ENCODE data around the gene THY1.

The THY1 gene

GRCh38 chr11:119421351-119421750 lies 1.6 kb downstream of the THY1 start:
- TF ChIP-seq REST (IDR thresholded peaks at IDR 0.05; ENCODE audit: low read depth): no peak
- TF ChIP-seq ZBTB7A (IDR thresholded peaks at IDR 0.05; ENCODE audit: low read depth): no peak
- TF ChIP-seq FOXM1 (IDR thresholded peaks at IDR 0.05; ENCODE audit: borderline replicate concordance, low read depth): no peak
- no peak for TF ChIP-seq TCF12 (IDR thresholded peaks at IDR 0.05; ENCODE audit: low read depth)
- TF ChIP-seq NFIC (IDR thresholded peaks at IDR 0.05): no peak
- TF ChIP-seq EP300 (IDR thresholded peaks at IDR 0.05; ENCODE audit: borderline replicate concordance): no peak
- no peak for TF ChIP-seq TEAD4 (IDR thresholded peaks at IDR 0.05)
- no peak for TF ChIP-seq USF1 (IDR thresholded peaks at IDR 0.05)
- TF ChIP-seq MAX (IDR thresholded peaks at IDR 0.05): no peak
- TF ChIP-seq TAF1 (IDR thresholded peaks at IDR 0.05; ENCODE audit: low read depth): no peak

- TF ChIP-seq CREB1 (IDR thresholded peaks at IDR 0.05; ENCODE audit: low read depth) (no peak), EP300 (IDR thresholded peaks at IDR 0.05; ENCODE audit: borderline replicate concordance) (no peak), NFIC (IDR thresholded peaks at IDR 0.05) (no peak), TAF1 (IDR thresholded peaks at IDR 0.05; ENCODE audit: low read depth) (no peak), REST (IDR thresholded peaks at IDR 0.05; ENCODE audit: low read depth) (no peak), CEBPB (IDR thresholded peaks at IDR 0.05) (no peak), RAD21 (IDR thresholded peaks at IDR 0.05; ENCODE audit: low read depth) (no peak), YY1 (IDR thresholded peaks at IDR 0.05; ENCODE audit: low read depth) (no peak), ZBTB7A (IDR thresholded peaks at IDR 0.05; ENCODE audit: low read depth) (peak; percentile 19; the same call in 1 of the 2 replicates)
These were observed 2.3 kb downstream of the THY1 start for GRCh38 chr11:119420631-119421030.

GRCh38 chr11:119419834-119420492 lies 3.0 kb downstream of the THY1 start:
- peak; percentile 85 for TF ChIP-seq EP300 (IDR thresholded peaks at IDR 0.05; ENCODE audit: borderline replicate concordance)
- peak; percentile 90; the same call in 1 of the 2 replicates for TF ChIP-seq ZBTB7A (IDR thresholded peaks at IDR 0.05; ENCODE audit: low read depth)
- no peak for TF ChIP-seq EGR1 (IDR thresholded peaks at IDR 0.05)
- peak; percentile 66 for TF ChIP-seq YY1 (IDR thresholded peaks at IDR 0.05; ENCODE audit: low read depth)
- TF ChIP-seq REST (IDR thresholded peaks at IDR 0.05; ENCODE audit: low read depth): no peak
- TF ChIP-seq NFIC (IDR thresholded peaks at IDR 0.05): peak; percentile 91
- no peak for TF ChIP-seq CEBPB (IDR thresholded peaks at IDR 0.05)
- no peak for TF ChIP-seq CREB1 (IDR thresholded peaks at IDR 0.05; ENCODE audit: low read depth)
- peak; percentile 100 for TF ChIP-seq MAX (IDR thresholded peaks at IDR 0.05)
- peak; percentile 81 for TF ChIP-seq TCF12 (IDR thresholded peaks at IDR 0.05; ENCODE audit: low read depth)
- TF ChIP-seq FOXM1 (IDR thresholded peaks at IDR 0.05; ENCODE audit: borderline replicate concordance, low read depth): peak; percentile 66; the same call in 1 of the 2 replicates
- no peak for TF ChIP-seq TAF1 (IDR thresholded peaks at IDR 0.05; ENCODE audit: low read depth)
- TF ChIP-seq TEAD4 (IDR thresholded peaks at IDR 0.05): peak; percentile 93
- peak; percentile 18; the same call in 1 of the 2 replicates for TF ChIP-seq RAD21 (IDR thresholded peaks at IDR 0.05; ENCODE audit: low read depth)
- TF ChIP-seq USF1 (IDR thresholded peaks at IDR 0.05): peak; percentile 85

GRCh38 chr11:119419246-119419645 lies 3.7 kb downstream of the THY1 start:
- TF ChIP-seq EP300 (IDR thresholded peaks at IDR 0.05; ENCODE audit: borderline replicate concordance) (no peak), TCF12 (IDR thresholded peaks at IDR 0.05; ENCODE audit: low read depth) (no peak), YY1 (IDR thresholded peaks at IDR 0.05; ENCODE audit: low read depth) (no peak), RAD21 (IDR thresholded peaks at IDR 0.05; ENCODE audit: low read depth) (no peak), REST (IDR thresholded peaks at IDR 0.05; ENCODE audit: low read depth) (no peak), TAF1 (IDR thresholded peaks at IDR 0.05; ENCODE audit: low read depth) (no peak), CEBPB (IDR thresholded peaks at IDR 0.05) (no peak), ZBTB7A (IDR thresholded peaks at IDR 0.05; ENCODE audit: low read depth) (no peak), EGR1 (IDR thresholded peaks at IDR 0.05) (no peak), FOXM1 (IDR thresholded peaks at IDR 0.05; ENCODE audit: borderline replicate concordance, low read depth) (no peak), USF1 (IDR thresholded peaks at IDR 0.05) (no peak), CREB1 (IDR thresholded peaks at IDR 0.05; ENCODE audit: low read depth) (no peak), TEAD4 (IDR thresholded peaks at IDR 0.05) (no peak), MAX (IDR thresholded peaks at IDR 0.05) (no peak), NFIC (IDR thresholded peaks at IDR 0.05) (no peak)
